ENCODE data around the gene GATM.
A peak's percentile ranks its signal among the peaks of the same experiment; 100 is the strongest.

Gene GATM

GRCh38 chr15:45395943-45396342, 17.6 kb upstream of the GATM start:
- H3K27me3 Mint-ChIP-seq, result no peaks in the 10 kb centered on the region
- H3K9me3 Mint-ChIP-seq, result no peaks in the 10 kb centered on the region
- peaks cover 1% of the 10 kb centered on the region for H3K4me1 Mint-ChIP-seq
- H3K4me3 Mint-ChIP-seq, result no peak overlapping the region
- H3K36me3 Mint-ChIP-seq, result no peaks in the 10 kb centered on the region
- H3K27ac Mint-ChIP-seq, result no peak overlapping the region

DNA sequence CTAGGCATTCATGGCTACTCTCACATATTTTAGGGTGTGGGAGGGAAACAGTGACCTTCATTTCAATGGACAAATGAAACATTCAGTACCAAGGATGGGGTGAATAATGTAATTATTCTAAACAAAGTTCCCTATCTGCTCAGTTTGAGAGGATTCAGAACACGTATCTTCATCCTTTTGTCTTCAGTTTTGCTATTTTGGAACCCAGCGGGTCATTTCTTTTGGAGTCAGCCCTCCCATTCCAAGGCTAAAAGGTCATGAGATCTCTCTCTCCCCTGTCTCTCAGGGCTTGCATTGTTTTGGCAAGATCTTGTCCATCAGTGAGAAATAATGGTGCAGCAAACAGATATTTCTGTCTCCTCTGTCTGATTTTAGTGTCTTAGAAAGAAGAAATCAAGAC, 16.3 kb upstream of the GATM start:
- no peak overlapping the region for H3K27ac Mint-ChIP-seq
- no peak overlapping the region for H3K4me3 Mint-ChIP-seq
- no peaks in the 10 kb centered on the region for H3K36me3 Mint-ChIP-seq
- H3K9me3 Mint-ChIP-seq, result no peaks in the 10 kb centered on the region
- no peaks in the 10 kb centered on the region for H3K4me1 Mint-ChIP-seq
- H3K27me3 Mint-ChIP-seq, result no peaks in the 10 kb centered on the region

DNA sequence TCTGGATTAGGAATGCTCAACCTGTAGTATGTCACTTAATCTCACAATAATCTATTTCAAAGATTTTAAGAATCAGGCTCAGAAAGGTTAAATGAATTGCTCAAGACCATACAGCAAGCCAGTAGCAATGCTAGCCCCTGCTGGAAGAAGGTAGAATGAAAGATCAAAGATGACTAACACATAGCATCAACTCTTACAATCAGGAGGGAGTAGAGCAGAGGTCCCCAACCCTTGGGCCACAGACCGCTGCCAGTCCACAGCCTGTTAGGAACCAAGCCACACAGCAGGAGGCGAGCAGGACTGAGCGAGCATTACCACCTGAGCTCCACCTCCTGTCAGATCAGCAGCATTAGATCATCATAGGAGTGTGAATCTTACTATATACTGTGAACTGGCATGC, 15.5 kb upstream of the GATM start:
- Mint-ChIP-seq H3K4me1 (no peaks in the 10 kb centered on the region), H3K27ac (no peak overlapping the region), H3K36me3 (no peaks in the 10 kb centered on the region)

DNA sequence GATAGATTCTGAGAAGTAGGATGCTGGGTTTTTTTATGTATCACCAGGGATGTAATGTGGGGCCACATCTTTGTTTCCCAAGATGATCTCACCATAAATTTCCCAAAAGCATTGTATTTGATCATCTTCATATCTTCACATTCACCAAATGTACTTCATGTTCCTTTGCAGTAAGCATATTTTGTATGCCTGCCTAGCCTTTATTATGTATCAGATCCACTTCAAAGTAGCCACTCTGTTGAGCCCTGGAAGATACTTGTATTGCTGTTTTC, 14.2 kb upstream of the GATM start:
- H3K4me3 Mint-ChIP-seq, result no peak overlapping the region
- H3K9me3 Mint-ChIP-seq, result no peaks in the 10 kb centered on the region
- H3K27me3 Mint-ChIP-seq, result peaks cover 4% of the 10 kb centered on the region
- H3K36me3 Mint-ChIP-seq, result no peaks in the 10 kb centered on the region
- H3K4me1 Mint-ChIP-seq, result no peaks in the 10 kb centered on the region
- H3K27ac Mint-ChIP-seq, result no peak overlapping the region

More for the DNA sequence above, 15.5 kb upstream of the GATM start:
- Mint-ChIP-seq H3K4me3 (no peak overlapping the region), H3K9me3 (no peaks in the 10 kb centered on the region), H3K27me3 (no peaks in the 10 kb centered on the region)

DNA sequence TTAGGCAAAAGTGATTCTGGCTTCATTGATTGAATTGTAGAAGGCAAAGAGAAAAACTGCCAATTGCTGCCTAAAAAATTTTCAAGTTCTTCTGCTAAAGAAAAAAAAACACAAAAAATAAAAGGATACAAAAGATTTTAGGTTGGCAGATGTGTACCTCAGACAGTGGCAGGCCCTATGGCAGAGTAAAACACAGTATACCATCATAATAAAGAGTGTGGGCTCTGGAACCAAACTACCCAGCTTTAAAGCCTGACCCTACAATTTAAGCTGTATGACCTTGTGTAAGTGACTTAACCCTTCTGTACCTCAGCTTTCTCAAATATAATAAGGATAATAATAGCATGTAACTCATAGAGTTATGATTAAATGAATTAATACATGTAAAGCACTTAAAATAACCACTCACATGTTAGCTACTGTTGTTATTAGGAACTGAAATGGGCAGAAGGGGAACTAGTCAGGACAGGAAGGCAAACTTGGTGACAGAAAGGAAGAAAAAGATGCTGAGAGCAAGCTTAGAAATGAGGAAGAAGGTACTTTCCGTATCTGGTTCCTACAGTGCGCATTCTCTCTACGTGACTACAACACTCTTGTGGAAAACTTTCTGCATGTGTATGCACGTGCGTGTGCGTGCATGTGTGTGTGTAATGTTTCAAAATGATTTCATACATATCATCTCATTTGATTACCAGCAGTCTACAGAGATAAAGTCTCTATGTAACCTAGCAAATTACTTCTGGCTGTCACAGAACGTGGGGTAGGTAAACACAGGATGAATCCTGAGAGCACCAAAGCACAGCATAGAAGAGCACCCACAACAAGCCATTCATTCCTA, 13.6 kb upstream of the GATM start:
- H3K27me3 Mint-ChIP-seq, result peaks cover 4% of the 10 kb centered on the region
- no peaks in the 10 kb centered on the region for H3K4me1 Mint-ChIP-seq
- no peak overlapping the region for H3K27ac Mint-ChIP-seq
- H3K9me3 Mint-ChIP-seq, result no peaks in the 10 kb centered on the region
- H3K4me3 Mint-ChIP-seq, result no peak overlapping the region
- no peaks in the 10 kb centered on the region for H3K36me3 Mint-ChIP-seq

DNA sequence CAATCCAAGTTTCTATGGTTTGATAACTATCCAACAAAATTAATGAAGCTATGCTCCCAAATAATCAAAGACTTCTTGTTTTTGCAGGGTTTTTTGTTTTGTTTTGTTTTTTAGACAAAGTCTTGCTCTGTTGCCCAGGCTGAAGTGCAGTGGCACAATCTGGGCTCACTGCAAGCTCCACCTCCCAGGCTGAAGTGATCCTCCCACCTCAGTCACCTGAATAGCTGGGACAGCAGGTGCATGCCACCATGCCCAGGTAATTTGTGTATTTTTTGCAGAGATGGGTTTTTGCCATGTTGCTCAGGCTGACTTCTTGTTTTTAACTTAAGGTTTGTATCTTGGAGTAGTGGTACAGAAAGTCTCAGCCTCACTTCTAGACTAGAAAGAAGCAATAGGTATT, 11.0 kb upstream of the GATM start:
- Mint-ChIP-seq H3K27me3 (peaks cover 4% of the 10 kb centered on the region), H3K4me1 (no peaks in the 10 kb centered on the region), H3K36me3 (no peaks in the 10 kb centered on the region), H3K27ac (no peak overlapping the region), H3K9me3 (no peaks in the 10 kb centered on the region), H3K4me3 (no peak overlapping the region)

- Mint-ChIP-seq H3K27me3 (peaks cover 4% of the 10 kb centered on the region), H3K36me3 (no peaks in the 10 kb centered on the region), H3K4me1 (no peaks in the 10 kb centered on the region), H3K4me3 (no peak overlapping the region), H3K9me3 (no peaks in the 10 kb centered on the region), H3K27ac (no peak overlapping the region)
Observed at GRCh38 chr15:45387380-45388007, 9.2 kb upstream of the GATM start.

DNA sequence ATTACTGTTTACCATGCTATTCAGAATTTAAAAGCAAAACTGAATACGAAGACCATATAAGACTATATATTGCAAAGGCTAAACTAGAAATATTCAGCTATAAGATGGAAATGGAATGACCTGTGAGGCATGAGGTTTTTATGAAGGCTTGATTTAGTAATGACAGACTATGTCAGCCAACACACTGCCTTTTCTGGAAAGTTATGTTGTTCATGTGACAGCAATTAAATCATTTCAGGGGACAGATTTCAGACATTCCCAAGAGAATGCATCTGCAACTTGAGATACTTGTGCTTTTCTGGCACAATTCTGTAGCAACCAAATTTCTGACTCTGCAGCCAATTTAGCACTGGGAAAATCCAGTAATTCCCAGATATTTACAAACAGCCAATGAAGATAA, 8.6 kb upstream of the GATM start:
- Mint-ChIP-seq H3K27ac (no peak overlapping the region), H3K4me1 (no peaks in the 10 kb centered on the region), H3K27me3 (peaks cover 4% of the 10 kb centered on the region), H3K36me3 (no peaks in the 10 kb centered on the region), H3K4me3 (no peak overlapping the region), H3K9me3 (no peaks in the 10 kb centered on the region)

- no peaks in the 10 kb centered on the region for H3K36me3 Mint-ChIP-seq
- no peaks in the 10 kb centered on the region for H3K9me3 Mint-ChIP-seq
- H3K4me3 Mint-ChIP-seq, result no peak overlapping the region
- peaks cover 4% of the 10 kb centered on the region for H3K27me3 Mint-ChIP-seq
- H3K27ac Mint-ChIP-seq, result no peak overlapping the region
- H3K4me1 Mint-ChIP-seq, result no peaks in the 10 kb centered on the region
Observed at GRCh38 chr15:45386420-45386819, 8.1 kb upstream of the GATM start.

DNA sequence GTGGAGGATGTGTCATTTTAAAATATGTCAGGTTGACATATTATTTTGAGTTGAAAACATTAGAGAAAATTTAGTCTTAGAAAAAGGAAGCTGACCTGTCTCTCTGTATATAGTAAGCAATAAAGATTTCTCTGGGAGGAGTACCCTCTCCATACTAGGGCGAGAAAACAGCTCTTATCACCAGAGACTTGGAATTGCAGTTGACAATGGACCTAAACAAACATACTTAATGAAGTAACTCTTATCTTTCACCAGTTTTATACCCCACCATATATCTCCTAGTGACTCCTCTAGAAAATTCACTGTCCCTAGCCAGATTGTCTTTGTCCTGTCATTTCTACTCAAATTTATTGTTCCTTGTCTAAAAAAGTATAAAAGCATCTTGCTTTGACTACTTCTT, 7.2 kb upstream of the GATM start:
- Mint-ChIP-seq H3K4me3 (no peak overlapping the region), H3K27ac (no peak overlapping the region), H3K27me3 (peaks cover 6% of the 10 kb centered on the region), H3K9me3 (no peaks in the 10 kb centered on the region), H3K36me3 (no peaks in the 10 kb centered on the region), H3K4me1 (no peaks in the 10 kb centered on the region)

DNA sequence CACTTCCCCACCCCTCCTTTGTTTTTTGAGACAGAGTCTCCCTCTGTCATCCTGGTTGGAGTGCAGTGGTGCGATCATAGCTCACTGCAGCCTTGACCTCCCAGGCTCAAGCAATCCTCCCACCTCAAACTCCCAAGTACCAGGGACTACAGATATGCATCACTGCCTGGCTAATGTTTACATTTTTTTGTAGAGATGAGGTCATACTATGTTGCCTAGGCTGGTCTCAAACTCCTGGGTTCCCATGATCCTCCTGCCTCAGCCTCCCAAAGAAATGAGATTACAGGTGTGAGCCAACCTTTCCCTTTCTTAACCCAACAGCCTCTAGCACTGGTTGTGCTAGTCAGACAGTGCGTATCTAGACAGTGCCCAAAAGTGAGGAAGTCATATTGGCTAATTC, 6.4 kb upstream of the GATM start:
- Mint-ChIP-seq H3K4me3 (no peak overlapping the region), H3K27ac (no peak overlapping the region), H3K36me3 (no peaks in the 10 kb centered on the region), H3K9me3 (no peaks in the 10 kb centered on the region), H3K4me1 (no peaks in the 10 kb centered on the region), H3K27me3 (peaks cover 6% of the 10 kb centered on the region)

GRCh38 chr15:45378913-45379262, 544 bp upstream of the GATM start:
- Mint-ChIP-seq H3K4me1 (peaks cover 22% of the 10 kb centered on the region), H3K27me3 (peaks cover 39% of the 10 kb centered on the region), H3K9me3 (no peaks in the 10 kb centered on the region), H3K27ac (no peak overlapping the region), H3K36me3 (no peaks in the 10 kb centered on the region), H3K4me3 (peak overlapping the region; percentile 71)

DNA sequence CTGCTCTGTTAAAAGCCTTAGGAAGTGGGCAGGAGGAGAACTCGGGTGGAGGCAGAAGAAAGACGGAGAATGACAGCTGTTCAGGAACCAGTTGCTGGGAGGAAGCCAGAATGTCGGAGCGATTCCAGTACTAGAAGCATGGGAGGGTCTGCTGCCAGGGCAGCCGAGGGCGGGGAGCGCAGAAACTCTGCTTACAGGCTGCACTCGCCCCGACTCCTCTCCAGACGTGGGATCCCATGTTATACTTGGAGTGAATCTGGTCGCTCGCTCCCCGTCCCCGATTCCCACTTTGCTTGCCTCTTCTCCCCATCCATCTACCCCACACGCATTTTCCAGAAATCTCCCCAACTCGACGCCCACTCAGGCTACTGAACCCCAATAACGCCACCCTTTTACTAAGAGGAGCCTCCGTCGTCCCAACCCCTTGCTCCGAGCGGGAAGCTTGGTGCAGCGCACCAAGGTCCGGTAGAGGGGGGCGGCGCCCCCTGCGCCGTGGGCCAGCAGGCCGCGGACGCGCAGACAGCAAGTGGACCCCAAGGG, 665 bp downstream of the GATM start:
- peaks cover 22% of the 10 kb centered on the region for H3K4me1 Mint-ChIP-seq
- H3K4me3 Mint-ChIP-seq, result peak overlapping the region; percentile 78
- H3K9me3 Mint-ChIP-seq, result no peaks in the 10 kb centered on the region
- no peaks in the 10 kb centered on the region for H3K36me3 Mint-ChIP-seq
- H3K27ac Mint-ChIP-seq, result no peak overlapping the region
- H3K27me3 Mint-ChIP-seq, result peaks cover 43% of the 10 kb centered on the region

DNA sequence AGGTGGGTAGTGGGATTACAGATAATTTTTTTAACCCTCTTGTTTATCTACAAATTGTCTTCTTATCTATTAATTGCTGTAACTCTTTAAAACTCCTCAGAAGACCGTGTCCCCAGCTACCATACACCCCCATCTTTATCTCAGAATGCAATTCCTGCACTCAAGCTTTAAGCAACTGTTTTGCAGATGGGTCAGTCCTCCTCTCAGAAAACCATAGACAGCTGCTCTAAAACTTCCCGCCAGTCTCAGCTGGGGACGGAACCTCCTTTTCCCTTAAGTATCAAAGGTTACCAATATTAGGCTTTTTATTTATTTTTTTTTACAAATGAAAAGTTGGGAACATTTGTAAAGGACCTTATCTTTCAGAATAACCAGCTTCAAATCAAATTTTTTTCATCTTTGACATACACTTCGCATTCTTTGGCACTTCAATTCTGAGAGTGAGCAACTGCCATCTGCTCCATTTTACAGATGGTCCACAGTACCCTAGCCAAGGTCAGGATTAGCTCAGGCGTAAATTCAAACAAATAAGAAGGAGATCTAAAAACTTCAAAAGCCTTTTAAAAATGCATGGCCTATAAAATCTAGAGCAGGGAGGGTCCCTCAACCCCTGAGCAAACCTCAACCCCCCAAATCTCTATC, 1.3 kb downstream of the GATM start:
- Mint-ChIP-seq H3K9me3 (no peaks in the 10 kb centered on the region), H3K27ac (no peak overlapping the region), H3K4me3 (peak overlapping the region; percentile 78), H3K36me3 (no peaks in the 10 kb centered on the region), H3K4me1 (peaks cover 22% of the 10 kb centered on the region), H3K27me3 (peaks cover 46% of the 10 kb centered on the region)

DNA sequence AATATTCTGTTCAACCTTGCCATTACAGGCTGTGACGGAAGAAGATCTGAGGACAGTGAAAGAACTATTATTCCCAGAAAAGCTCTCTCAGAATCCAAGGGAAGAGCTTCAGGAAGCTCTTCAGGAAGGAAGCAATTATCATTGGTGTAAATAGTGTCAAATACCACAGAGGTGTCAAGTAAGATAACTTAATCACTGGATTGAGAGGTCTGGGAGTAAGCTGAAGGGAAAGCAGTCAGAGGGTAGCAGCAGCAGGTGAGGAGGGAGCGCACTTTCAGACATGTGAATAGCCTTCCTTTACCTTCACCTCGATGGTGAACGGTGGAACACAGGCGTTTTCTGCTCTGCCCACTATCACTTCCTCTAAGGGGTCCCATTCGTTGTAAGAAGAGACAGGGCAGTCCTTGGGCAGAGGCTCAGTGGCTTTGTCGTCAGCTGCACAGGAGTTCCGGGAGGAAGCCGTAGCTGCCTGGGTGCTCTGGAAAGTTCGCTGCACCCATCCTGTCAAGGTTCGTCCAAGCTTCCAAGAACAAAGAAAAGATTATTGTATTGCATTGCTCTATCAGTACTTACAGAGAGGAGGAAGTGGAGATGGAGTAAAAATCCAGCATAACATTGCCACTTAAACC, 1.9 kb downstream of the GATM start:
- Mint-ChIP-seq H3K36me3 (no peaks in the 10 kb centered on the region), H3K27ac (no peak overlapping the region), H3K4me1 (peaks cover 22% of the 10 kb centered on the region), H3K9me3 (no peaks in the 10 kb centered on the region), H3K4me3 (no peak overlapping the region), H3K27me3 (peaks cover 45% of the 10 kb centered on the region)

DNA sequence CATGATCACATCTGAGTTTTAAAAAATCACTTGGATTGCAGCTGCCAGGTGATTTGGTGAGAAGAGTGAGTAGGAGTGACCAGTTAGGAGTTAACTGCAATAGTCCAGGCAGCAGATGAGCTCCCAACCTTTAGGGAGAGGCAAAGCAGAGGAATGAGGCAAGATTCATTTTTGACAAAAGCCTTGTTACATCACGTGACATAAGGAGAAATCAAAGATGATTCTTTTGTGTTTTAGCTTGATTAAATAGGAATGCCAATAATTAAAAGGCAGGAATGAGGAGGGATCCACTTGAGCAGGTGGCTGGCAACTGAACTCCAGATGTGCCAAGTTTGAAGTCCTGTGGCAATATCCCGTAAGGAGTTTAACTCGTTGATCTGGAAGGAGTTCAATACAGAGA, 2.5 kb downstream of the GATM start:
- H3K36me3 Mint-ChIP-seq, result no peaks in the 10 kb centered on the region
- H3K4me3 Mint-ChIP-seq, result no peak overlapping the region
- no peak overlapping the region for H3K27ac Mint-ChIP-seq
- peaks cover 45% of the 10 kb centered on the region for H3K27me3 Mint-ChIP-seq
- no peaks in the 10 kb centered on the region for H3K9me3 Mint-ChIP-seq
- H3K4me1 Mint-ChIP-seq, result peaks cover 22% of the 10 kb centered on the region
